A673 (cell line): ENCODE data around the gene TUBA3E. TPM values are rescaled to one million over a fixed set of nuclear protein-coding genes. Genes with fewer than 3 reads are reported as not detected.

Source experiments
- Bru-seq: library from RNA; stranded (reverse); fragments of 400-500 nt; gene quantifications from one replicate; lab custom pipeline; 2021; lab: Mats Ljungman, UMichigan
- BruChase-seq, 2 experiments: library from RNA; stranded (reverse); fragments of 400-500 nt; gene quantifications; one replicate each; lab custom pipeline; 2021; lab: Mats Ljungman, UMichigan
- BruUV-seq: library from RNA; stranded (reverse); fragments of 400-500 nt; replicated peaks from 2 replicates; lab custom pipeline; 2021; lab: Mats Ljungman, UMichigan
- CTCF ChIA-PET: fragments of 300-600 bp; sonication (Branson Sonifier 250); formaldehyde crosslinking; loops from one replicate; lab custom pipeline; 2022; ENCODE audit warnings: antibody characterized with exemption; lab: Charles Lee
- POLR2A ChIA-PET: fragments of 300-600 bp; sonication (Branson Sonifier 250); formaldehyde crosslinking; loops from one replicate; lab custom pipeline; 2022; ENCODE audit warnings: antibody characterized with exemption; ENCODE audit not compliant: low non-redundant PET; lab: Charles Lee
- DNase-seq: peaks from one replicate; pipeline ENCODE4 v3.0.0-alpha.2; 2015; ENCODE audit warnings: low spot score
- H3K27ac ChIP-seq: fragments of 200-600 bp; sonication (generic); 2 replicates; pipeline ENCODE4 v1.5.1; 2016; ENCODE audit warnings: mixed run types, low read depth, mild to moderate bottlenecking, mixed read lengths, antibody characterized with exemption, low read length; ENCODE audit not compliant: poor library complexity, severe bottlenecking
- H3K27me3 ChIP-seq: fragments of 200-600 bp; sonication (generic); replicated peaks from 2 replicates; pipeline ENCODE4 v1.6.1; 2017; ENCODE audit warnings: mixed run types, low read depth, mild to moderate bottlenecking, mixed read lengths, antibody characterized with exemption, low read length; ENCODE audit not compliant: insufficient read depth, poor library complexity
- H3K36me3 ChIP-seq: fragments of 200-600 bp; sonication (generic); 2 replicates; pipeline ENCODE4 v1.6.1; 2016; ENCODE audit warnings: mixed run types, mild to moderate bottlenecking, mixed read lengths, antibody characterized with exemption, low read length; ENCODE audit not compliant: insufficient read depth, poor library complexity, severe bottlenecking
- H3K4me1 ChIP-seq: fragments of 200-600 bp; sonication (generic); 2 replicates; pipeline ENCODE4 v1.6.1; 2017; ENCODE audit warnings: mixed run types, mild to moderate bottlenecking, mixed read lengths, antibody characterized with exemption, low read length; ENCODE audit not compliant: insufficient read depth, poor library complexity, severe bottlenecking
- H3K4me3 ChIP-seq: fragments of 200-600 bp; sonication (generic); 2 replicates; pipeline ENCODE4 v1.5.1; 2016; ENCODE audit warnings: low read depth, mixed run types, mild to moderate bottlenecking, mixed read lengths, low read length; ENCODE audit not compliant: poor library complexity, severe bottlenecking
- H3K9me3 ChIP-seq: fragments of 200-600 bp; sonication (generic); 2 replicates; pipeline ENCODE4 v1.6.1; 2016; ENCODE audit warnings: mixed run types, low read depth, mild to moderate bottlenecking, mixed read lengths, antibody characterized with exemption, low read length; ENCODE audit not compliant: poor library complexity, severe bottlenecking
- CTCF ChIP-seq: fragments of 300-800, 200-600 bp; sonication (generic); conservative IDR thresholded peaks from 2 replicates; pipeline ENCODE4 v1.5.1; 2017; ENCODE audit warnings: low read depth, mild to moderate bottlenecking, antibody characterized with exemption, low read length, moderate library complexity, mixed read lengths
- EZH2 ChIP-seq: fragments of 200-600 bp; sonication (generic); IDR thresholded peaks from 2 replicates; pipeline ENCODE4 v1.6.1; 2017; ENCODE audit warnings: borderline replicate concordance, low read depth, mild to moderate bottlenecking, mixed read lengths, antibody characterized with exemption, low read length; ENCODE audit not compliant: poor library complexity, severe bottlenecking
- intact Hi-C: fragments of 100-400 bp; cut with micrococcal nuclease; formaldehyde crosslinking; loops from one replicate; pipeline ENCODE4 v1.10.0; 2022; ENCODE audit not compliant: unreplicated experiment
- long read RNA-seq: library from polyadenylated mRNA; stranded (forward); transcript quantifications from one replicate; pipeline ENCODE4 v2.0.0, GENCODE V29; 2022
- total RNA-seq: library from RNA; stranded (reverse); gene quantifications from 2 replicates; pipeline ENCODE4 v1.2.3, GENCODE V29; 2021

TUBA3E gene
- total RNA-seq (not detected in 2 replicates), Bru-seq, nascent RNA (not detected), BruChase-seq, experiment 1, labeled RNA remaining after a 2-hour chase (not detected), BruChase-seq, experiment 2, labeled RNA remaining after a 6-hour chase (not detected)
- long read RNA-seq, partial matches to known transcripts, result 0 of 9 reads
- long read RNA-seq, other reads (novel, unspliced or antisense), result 9 of 9 reads

DNA sequence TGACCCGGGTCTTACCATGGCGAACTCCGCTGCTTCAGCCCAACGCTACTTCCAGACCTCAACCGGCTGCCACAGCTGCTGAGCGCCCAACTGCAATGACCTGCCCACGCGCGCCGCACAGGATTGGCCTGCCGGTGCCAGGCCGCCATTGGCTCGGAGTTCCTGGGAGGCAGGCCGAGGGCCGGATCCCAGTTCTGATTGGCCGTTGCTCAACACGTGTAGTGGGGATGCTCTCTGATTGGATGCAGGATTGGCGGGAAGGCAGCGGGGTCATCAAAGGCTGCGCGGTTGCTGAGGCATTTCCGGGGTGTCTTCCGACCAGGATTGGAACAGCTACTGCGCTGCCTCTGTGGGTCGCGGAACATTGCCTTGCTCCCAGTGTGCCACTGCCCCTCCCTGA is at the start of gene TUBA3E:
TSS of gene TUBA3E (minus strand) at position 97 of the 400 bp plus-strand sequence. CDS start at position 18, 79 bp downstream.
- ChIA-PET POLR2A (no interaction called here), CTCF (no interaction called here)
- Histone ChIP-seq H3K4me3 (no peak within 1 kb of the TSS), H3K27me3 (no peaks in the 10 kb centered on the region), H3K36me3 (no peaks in the 10 kb centered on the region), H3K9me3 (no peaks in the 10 kb centered on the region), H3K27ac (no peak within 1 kb of the TSS), H3K4me1 (no peaks in the 10 kb centered on the region)
- intact Hi-C loops, result no loop called here
- TF ChIP-seq EZH2 (no peak), CTCF (no peak)
- DNase-seq, result no peak
- no TSS peak for BruUV-seq

DNA sequence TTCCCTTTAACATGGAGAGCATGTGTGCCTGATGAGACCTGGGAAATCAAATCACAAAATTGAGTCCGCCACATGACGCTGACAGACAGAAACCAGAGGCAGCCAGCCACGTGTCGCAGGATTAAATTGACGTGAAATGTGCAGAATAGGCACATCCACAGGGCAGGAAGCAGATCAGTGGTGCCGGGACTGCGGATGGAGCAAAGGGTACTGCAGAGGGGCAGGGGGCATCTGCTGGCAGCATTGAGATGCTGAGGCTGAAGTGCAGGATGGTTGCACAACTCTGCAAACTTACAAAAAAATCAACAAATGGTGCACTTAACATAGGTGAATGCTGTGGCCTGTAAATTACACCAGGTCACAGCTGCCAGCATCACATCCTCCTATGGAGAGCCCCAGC is 48.2 kb upstream of the TUBA3E start:
- Histone ChIP-seq H3K27ac (no peak overlapping the region), H3K27me3 (peaks cover 44% of the 10 kb centered on the region), H3K4me3 (no peak overlapping the region), H3K4me1 (no peaks in the 10 kb centered on the region), H3K9me3 (no peaks in the 10 kb centered on the region), H3K36me3 (no peaks in the 10 kb centered on the region)
- CTCF ChIA-PET, result no interaction called here
- BruUV-seq, result no TSS peak
- TF ChIP-seq EZH2, result no peak
- no peak for TF ChIP-seq CTCF
- DNase-seq, result no peak
- intact Hi-C loops, result no loop called here
- POLR2A ChIA-PET, result no interaction called here

GRCh38 chr2:130245976-130246375 is 47.7 kb upstream of the TUBA3E start:
- Histone ChIP-seq H3K27me3 (peaks cover 40% of the 10 kb centered on the region), H3K4me3 (no peak overlapping the region), H3K27ac (no peak overlapping the region), H3K36me3 (no peaks in the 10 kb centered on the region), H3K9me3 (no peaks in the 10 kb centered on the region), H3K4me1 (no peaks in the 10 kb centered on the region)
- ChIA-PET CTCF (no interaction called here), POLR2A (no interaction called here)
- DNase-seq, result no peak
- BruUV-seq, result no TSS peak
- TF ChIP-seq CTCF, result no peak
- no peak for TF ChIP-seq EZH2
- intact Hi-C loops, result no loop called here
